NCI-H748 (cell line): ENCODE measurements around the gene EPC1.

ENCODE experiments used
- DNase-seq: peaks from one replicate; lab custom pipeline; 2025; ENCODE audit not compliant: unreplicated experiment; lab: John Stamatoyannopoulos, UW

Gene EPC1

DNA sequence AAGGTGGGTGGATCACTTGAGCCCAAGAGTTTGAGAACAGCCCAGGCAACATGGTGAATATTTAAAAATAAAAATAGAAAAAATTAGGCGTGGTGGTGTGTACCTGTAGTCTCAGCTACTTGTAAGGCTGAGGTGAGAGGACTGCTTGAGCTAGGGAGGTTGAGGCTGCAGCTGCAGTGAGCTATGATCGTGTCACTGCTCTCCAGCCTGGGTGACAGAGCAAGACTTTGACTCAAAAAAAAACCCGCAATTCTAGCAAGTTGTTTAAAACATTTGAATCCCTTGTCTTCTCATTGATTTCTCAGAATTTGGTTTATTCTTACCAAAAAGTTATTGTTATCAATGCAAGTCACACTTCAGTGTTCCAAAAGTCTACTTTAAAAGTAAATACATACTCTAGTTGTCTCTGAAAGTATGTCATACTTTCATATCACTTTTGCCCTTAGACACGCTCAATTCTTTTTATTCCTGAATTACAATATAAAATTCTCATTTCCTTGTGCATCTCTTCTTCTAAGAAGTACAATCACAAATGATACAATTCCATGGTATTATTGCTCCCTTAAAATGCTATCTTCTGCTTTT lies 6.3 kb downstream of the EPC1 start:
- DNase-seq: no peak

DNA sequence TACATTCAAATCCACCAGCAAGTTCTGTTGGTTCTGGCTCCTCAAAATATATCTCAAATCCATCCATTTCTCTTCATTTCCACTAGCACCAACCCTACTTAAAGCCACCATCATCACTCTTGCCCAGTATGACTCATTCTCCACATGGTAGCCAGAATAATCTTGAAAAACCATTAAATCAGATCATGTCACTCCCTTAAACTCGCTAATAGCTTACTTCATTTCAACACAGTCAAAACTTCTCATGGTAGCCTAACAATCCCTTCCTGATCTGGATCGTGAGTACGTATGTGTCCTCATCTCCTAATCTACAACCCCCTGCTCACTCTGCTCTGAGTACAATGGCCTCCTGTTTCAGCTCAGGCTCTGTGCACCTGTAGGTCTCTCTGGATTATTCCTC lies 8.7 kb downstream of the EPC1 start:
- no peak for DNase-seq

DNA sequence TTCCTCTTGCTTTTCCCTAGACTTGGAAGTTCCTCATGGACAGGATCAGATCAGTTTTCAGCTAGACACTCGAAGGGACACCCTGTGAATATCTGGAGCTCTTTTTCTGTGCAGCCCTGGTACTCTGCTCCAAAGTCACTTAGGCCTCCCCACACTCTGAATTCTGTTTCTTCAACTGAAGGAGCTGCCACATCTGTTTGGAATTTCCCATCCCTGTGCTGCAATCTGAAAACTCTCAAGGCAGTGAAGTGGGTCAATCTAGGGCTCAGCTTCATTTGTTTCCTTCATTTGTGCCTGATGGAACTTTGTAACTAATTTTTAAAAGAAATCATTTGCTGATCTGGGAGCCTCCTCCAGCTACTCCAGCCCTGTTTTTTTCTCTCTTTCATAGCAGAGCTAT lies 9.6 kb downstream of the EPC1 start:
- DNase-seq: no peak

DNA sequence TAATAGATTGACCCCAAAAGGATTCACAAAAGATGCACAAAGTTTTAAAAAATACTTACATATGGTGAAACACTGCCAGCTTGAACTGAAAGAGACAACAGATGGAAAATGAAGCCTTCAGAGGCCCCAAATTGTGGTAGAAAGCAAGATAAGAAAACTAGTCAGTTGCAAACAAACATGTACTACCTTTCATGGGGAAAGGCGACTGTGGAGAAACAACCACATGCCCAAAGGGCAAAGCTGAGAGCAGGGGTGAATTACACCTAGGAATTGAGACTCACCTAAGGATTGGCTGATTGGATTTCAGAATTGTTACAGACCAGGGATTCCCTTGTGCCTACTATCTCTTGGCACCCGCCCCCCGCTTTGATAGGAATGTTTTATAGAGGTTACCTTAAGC lies 13.1 kb downstream of the EPC1 start:
- no peak for DNase-seq

DNA sequence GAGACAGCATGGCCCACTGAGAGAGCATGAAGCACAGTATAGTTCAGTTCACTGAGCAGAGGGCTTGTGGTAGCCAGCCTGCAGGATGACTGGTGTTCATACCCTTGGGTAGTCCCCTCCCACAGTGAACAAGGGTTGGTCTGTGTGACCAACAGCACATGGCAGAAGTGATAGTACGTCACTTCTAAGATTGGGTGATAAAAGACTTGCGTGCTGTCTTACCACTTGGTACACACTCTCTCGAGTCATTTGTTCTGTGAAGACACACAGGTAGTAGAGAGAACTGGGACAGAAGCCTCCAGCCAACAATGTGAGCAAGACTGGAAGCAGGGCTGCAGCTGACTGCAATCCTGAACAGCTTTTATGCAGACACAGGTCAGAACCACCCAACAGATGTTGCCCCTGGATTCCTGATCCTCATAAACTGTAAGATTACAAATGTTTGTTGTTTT lies 14.6 kb downstream of the EPC1 start:
- no peak for DNase-seq

DNA sequence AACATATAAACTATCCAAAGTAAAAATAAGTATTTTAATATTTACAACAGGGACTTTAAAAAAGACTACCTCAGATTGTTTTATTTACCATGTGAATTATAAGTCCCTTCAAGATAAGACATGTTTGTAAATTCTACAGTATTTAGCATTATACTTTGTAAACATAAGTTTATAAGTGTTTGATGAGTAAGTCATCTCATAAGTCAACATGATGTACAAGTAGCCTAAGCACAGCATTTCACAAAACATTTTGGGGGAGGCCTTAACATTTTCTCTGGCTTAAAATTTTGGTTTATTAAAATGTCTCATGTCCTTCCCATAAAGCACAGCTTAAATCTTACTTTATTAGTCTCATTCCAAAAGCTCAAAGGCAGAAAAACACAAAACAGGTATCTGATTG lies 15.4 kb downstream of the EPC1 start:
- DNase-seq: no peak

DNA sequence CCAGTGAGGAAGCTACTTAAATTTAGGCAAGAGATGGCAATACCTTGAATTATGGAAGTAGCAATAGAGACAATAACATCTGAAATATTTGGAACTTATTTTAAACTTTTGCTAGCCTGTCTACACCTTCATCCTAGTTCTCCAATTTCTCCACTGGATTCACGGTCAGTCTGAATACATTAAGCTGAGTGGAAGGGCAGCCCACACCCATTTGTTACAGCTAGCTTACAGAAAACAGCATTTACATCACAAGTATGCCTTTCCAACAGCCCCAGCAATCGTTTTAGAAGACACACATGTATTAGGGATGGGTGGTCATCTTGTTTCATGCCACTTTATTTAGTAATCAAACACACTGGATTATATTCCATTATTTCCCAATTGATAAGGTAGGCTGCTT lies 16.7 kb downstream of the EPC1 start:
- DNase-seq: no peak

DNA sequence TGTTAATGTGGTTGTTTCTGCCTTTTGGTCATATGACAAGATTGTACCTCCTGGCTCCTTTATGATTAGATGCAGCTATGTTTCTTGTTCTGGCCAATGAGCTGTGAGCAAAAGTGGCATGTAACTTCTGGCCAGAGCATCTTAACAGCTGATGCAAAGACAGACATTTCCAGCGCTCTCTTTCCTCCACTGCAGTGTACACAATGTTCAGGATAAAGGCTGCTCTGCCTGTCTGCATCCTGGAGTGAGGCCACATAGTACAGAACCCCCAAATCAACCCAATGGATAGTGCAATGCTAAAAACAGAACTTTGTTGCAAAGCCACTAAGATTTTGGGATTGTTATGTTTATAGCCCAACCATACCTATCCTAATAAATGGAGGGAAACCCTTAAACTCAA lies 17.9 kb downstream of the EPC1 start:
- DNase-seq: no peak

DNA sequence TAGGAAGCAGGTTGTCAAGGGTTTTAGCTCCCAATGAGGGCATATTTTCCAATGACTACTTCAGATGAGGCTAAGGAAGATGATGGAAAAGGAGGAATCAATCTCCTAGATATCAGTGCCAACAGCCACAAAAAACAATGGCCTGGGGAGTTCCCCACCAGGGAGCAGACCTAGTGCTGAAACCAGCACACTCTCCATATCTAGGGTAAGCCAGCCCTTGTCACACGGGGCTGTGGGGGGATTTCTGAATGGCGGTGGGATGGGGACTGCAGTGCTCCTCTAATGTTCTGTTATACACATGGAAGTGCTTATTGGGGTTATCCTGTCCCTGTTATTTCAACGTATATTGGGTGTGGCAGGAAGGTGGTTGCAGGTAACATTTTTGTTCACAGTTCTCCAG lies 18.5 kb downstream of the EPC1 start:
- no peak for DNase-seq

DNA sequence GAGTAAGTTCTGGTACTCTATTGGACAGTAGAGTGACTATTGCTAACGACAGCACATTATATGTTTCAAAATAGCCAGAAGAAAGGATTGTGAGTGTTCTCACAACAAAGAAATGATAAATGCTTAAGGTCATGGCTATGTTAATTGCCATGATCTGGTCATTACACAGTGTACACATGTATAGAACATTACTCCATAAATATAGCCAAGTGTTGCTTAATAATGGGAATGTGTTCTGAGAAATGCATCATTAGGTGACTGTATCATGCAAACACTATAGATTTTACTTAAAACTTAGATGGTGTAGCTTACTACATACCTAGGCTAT lies 19.6 kb downstream of the EPC1 start:
- DNase-seq: no peak

DNA sequence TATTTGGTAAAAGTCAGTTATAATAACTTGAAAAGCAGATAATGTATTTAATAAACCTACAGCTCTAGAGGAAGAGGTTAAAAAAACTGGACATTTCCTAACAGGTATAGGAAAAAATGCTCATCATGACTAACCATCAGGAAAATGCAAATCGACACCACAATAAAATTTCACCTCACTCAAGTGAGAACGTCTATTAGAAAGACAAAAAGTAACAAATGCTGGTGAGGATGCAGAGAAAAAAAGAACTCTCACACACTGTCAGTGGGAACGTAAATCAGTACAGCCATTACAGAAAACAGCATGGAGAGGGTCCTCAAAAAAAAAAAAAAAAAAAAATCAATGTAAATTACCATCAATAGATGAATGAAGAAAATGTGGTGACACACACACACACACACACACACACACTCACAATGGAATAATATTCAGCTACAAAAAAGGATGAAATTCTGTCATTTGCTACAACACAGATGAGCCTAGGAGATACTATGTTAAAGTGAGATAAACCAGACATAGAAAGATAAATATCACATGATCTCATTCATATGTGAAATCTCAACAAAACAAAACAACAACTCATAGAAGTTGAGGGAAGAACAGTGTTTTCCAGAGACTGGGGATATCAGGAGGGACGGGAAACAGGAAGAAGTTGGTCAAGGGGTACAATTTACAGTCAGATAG lies 20.1 kb downstream of the EPC1 start:
- DNase-seq: no peak

DNA sequence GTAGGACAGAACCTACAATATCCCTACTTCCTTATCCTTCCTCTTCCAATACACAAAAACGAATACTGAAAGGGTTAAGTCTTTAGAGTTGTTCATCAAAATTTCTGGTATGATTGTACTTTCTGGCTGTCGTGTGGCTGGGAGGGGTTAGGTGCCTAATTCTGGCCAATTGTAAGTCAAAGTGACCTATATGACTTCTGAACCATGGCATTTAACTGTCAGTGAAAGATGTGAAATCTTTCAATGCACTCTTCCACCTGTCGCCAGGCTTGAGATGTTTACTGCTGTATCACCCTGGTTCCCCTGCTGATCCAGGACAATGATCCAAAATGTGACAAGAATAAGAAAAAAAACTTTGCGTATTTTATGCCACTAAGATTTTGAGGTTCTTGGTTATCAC lies 20.8 kb downstream of the EPC1 start:
- no peak for DNase-seq

DNA sequence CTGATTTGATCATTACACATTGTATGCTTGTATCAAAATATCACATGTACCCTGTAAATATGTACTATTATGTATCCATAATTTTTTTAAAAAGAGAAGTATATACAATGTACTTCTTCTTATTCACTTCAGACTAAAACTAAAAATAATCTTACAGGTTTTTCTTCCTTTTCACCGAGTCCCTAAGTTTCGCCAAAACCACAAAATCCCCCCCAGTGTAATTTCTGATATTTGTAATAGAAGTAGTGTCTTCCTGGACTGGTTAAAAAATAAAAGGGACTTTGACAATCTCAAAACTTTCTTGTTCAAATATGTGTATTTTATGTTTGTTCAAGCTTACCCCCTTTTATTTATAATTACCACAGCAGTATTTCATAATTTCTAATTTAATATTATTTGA lies 23.9 kb downstream of the EPC1 start:
- DNase-seq: no peak

DNA sequence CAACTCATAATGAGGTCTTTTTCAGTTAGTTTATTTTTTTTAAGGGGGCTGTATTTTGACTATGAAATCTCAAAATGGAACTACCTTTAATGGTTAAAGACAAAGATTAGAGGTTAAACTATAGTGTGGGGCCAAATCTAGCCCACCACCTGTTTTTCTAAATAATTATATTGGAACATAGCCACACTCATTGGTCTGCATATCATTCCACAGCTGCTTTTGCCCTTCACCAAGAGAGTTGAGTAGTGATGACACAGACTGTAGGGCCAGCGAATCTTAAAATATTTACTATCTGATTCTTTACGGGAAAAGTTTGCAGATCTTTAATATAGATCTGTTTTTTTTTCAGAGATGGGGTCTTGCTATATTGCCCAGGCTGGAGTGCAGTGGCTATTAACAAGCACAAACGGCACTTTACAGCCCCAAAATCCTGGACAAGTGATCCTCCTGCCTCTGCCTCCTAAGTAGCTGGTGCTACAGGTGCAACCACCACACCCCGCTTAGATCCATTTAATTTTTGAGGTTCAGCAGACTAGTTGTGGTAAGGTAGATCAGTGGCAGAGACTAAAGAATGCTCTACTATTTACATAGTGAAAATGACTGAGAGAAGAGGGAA lies 25.8 kb downstream of the EPC1 start:
- no peak for DNase-seq

DNA sequence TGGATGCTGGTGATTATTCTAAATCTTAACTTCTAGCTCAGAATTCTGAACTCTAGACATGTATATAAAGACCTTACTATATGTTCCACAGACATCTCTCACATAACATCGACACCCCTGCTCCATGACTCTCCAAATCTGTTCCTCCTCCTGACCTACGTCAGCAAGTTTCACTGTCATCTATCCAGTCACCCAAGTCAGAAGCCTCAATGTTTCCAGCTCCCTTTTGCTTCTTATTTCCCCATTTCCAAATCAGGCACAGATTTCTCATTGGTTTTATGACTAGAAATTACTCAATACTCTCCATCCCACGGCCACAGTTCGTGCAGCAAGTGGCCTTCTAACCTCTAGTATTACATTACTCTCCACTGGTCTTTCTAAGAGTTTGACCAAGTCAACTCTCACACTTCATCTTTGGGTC lies 28.5 kb downstream of the EPC1 start:
- DNase-seq: no peak

DNA sequence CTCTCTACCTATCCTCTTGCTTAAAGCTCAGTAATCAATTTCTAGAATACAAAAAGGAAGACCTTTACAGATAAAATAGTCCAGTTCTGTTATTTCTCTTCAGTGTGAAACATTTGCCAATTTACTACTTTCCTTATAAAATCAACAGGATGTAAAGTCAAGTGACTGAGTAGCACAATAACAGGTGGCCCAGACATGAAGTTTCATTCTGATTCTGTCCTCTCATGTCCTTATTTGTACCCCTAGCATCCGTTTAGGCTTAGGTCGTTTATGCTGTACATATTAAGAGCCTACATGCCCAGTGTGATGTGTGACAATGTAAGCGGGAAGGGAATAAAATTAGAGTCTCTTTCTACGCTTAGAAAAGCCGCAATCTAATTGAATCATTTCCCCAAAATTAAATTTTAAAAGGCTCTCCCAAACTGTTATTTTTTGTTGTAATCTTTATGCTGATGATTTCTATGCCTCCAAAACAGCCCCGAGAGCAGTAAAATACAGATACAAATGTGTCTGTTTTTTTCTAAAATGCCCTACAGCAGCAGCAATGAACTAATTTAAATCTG lies 29.1 kb downstream of the EPC1 start:
- no peak for DNase-seq

DNA sequence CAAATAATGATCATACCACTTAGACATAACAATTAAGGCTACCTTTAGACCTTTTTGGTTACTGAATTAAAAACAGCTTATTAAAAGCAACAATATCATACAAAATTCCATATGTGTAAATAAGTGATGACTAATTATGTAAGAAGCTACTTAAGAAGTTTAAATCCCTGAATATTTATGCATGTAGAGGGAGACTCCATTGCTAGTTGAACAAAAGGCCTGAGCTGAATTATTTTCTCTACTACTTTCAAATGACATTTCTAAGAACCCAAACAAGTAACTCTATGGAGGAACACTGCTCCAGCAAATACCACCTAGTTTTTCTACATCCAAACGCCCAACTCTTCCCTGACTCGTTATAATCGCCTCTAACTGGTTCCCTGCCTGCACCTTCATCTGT lies 31.5 kb downstream of the EPC1 start:
- no peak for DNase-seq

DNA sequence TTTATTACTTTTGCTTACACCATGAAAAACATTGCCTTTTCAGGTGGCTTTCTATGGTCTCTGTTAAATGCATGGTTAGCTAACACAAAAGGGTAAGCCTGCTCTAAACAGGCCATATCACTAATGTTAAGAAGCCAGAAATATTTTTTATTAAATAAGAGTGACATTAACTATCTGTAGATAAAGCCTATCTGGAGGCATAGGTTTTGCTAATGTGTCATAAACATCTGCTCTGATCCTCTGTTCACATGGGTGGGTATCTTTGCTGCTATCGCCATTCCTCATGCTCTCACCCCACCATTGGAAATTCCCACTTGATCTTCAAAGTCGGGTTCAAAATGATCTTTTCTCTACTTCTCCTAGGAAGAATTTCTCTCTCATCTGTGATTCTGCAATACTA lies 32.4 kb downstream of the EPC1 start:
- DNase-seq: no peak

DNA sequence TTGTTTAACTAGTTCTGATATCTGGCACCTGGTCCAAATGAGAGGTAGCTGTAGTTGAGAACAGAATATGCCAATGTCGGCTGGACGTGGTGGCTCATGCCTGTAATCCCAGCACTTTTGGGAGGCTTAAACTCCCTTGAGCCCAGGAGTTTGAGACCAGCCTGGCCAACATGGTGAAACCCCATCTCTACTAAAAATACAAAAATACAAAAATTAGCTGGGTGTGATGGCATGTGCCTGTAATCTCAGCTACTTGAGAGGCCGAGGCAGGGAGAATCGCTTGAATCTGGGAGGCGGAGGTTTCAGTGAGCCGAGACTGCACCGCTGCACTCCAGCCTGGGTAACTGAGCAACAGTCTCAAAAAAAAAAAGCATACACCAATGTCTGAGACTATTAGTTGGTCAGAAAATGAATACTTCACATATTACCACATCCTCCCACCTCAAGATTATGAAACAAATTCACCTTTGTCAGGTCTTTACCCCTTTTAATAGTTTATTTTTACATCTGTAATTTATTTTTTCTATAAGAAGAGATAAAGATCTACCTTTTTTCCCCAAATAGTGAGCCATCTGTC lies 38.8 kb downstream of the EPC1 start:
- no peak for DNase-seq

DNA sequence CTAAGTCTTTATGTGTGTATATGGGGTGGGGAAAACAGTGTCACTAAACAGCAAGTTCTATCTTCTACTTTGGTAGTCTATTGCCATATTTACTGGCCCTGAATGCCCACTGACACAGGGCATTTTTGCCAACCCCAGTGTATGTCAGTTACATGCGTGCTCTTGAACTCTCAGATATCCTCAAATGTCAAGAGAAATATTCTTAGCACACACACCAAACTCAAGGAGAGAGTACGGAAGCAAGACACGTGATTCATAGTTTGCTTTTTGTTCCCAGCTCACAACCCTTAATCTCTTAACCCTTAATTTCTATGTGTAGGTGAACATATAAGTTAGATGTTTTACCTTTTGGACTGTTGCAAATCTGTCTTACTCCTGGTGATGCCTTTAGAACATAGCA lies 39.3 kb downstream of the EPC1 start:
- DNase-seq: no peak

DNA sequence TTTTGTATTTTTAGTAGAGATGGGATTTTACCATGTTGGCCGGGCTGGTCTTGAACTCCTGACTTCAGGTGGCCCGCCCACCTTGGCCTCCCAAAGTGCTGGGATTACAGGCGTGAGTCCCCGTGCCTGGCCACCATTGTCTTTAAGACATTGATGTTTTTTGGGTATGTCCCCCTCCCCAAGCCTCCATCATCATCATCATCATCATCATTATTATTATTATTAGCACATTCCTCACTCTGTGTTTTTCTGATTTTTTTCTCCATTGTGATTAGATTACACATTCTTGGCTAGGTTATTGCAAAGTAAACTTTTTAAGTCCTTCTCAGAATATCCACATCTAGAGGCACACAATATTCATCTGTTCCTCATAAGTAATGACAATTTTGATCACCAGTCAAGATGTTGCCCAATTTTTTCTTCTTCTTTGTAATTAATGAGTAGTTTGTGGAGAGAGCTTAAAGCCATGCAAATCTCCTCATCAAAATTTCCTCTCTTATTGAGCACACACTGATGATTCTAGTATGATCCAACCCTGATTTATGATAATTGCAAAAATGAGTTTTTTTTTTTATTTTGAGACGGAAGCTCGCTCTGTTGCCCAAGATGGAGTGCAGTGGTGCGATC lies 47.5 kb downstream of the EPC1 start:
- DNase-seq: no peak
